MM.1S (cell line): Measurements from ENCODE around the gene ARHGEF26.

ENCODE experiments used
- DNase-seq: peaks from one replicate; pipeline ENCODE4 v3.0.0-alpha.2; 2015
- H2AFZ ChIP-seq: fragments of 300-600 bp; sonication (generic); 2 replicates; pipeline ENCODE4 v1.6.0; 2016; ENCODE audit warnings: antibody characterized with exemption, low read length
- H3F3A ChIP-seq: fragments of 300-600 bp; sonication (generic); 2 replicates; pipeline ENCODE4 v1.6.1; 2016; ENCODE audit warnings: mild to moderate bottlenecking, antibody characterized with exemption, low read length, moderate library complexity, mixed read lengths; ENCODE audit not compliant: insufficient read depth
- H3K27ac ChIP-seq: fragments of 300-600 bp; sonication (generic); 2 replicates; pipeline ENCODE4 v1.5.1; 2016; ENCODE audit warnings: mild to moderate bottlenecking, low read length
- H3K27me3 ChIP-seq: fragments of 300-600 bp; sonication (generic); replicated peaks from 2 replicates; pipeline ENCODE4 v1.6.0; 2016; ENCODE audit warnings: low read length; ENCODE audit not compliant: insufficient read depth
- H3K36me3 ChIP-seq: fragments of 300-600 bp; sonication (generic); replicated peaks from 2 replicates; pipeline ENCODE4 v1.6.1; 2016; ENCODE audit warnings: mild to moderate bottlenecking, low read length, mixed read lengths; ENCODE audit not compliant: insufficient read depth
- H3K4me1 ChIP-seq: fragments of 300-600 bp; sonication (generic); 2 replicates; pipeline ENCODE4 v1.6.1; 2016; ENCODE audit warnings: low read length, mixed read lengths
- H3K4me2 ChIP-seq: fragments of 300-600 bp; sonication (generic); 2 replicates; pipeline ENCODE4 v1.6.0; 2016; ENCODE audit warnings: low read depth, low read length
- H3K4me3 ChIP-seq: fragments of 300-600 bp; sonication (generic); 2 replicates; pipeline ENCODE4 v1.5.1; 2016; ENCODE audit warnings: low read length, mixed read lengths
- H3K79me2 ChIP-seq: fragments of 300-600 bp; sonication (generic); 2 replicates; pipeline ENCODE4 v1.6.1; 2016; ENCODE audit warnings: mixed run types, low read length, mixed read lengths
- H3K9ac ChIP-seq: fragments of 300-600 bp; sonication (generic); 2 replicates; pipeline ENCODE4 v1.6.1; 2016; ENCODE audit warnings: low read length, mixed read lengths
- H3K9me2 ChIP-seq: fragments of 300-600 bp; sonication (generic); replicated peaks from 2 replicates; pipeline ENCODE4 v1.6.1; 2016; ENCODE audit warnings: mild to moderate bottlenecking, low read length, mixed read lengths; ENCODE audit not compliant: insufficient read depth
- H3K9me3 ChIP-seq: fragments of 300-600 bp; sonication (generic); replicated peaks from 2 replicates; pipeline ENCODE4 v1.6.1; 2016; ENCODE audit warnings: mild to moderate bottlenecking, low read length, mixed read lengths; ENCODE audit not compliant: insufficient read depth
- H4K20me1 ChIP-seq: fragments of 300-600 bp; sonication (generic); 2 replicates; pipeline ENCODE4 v1.6.1; 2016; ENCODE audit warnings: mild to moderate bottlenecking, low read length, moderate library complexity, mixed read lengths; ENCODE audit not compliant: insufficient read depth
- EZH2 ChIP-seq: fragments of 300-600 bp; sonication (generic); optimal IDR thresholded peaks from 2 replicates; pipeline ENCODE3; 2017; ENCODE audit warnings: low read depth, mild to moderate bottlenecking, antibody characterized with exemption, low read length, mixed read lengths
- EZH2phosphoT487 ChIP-seq: fragments of 300-600 bp; sonication (generic); IDR thresholded peaks from 2 replicates; pipeline ENCODE4 v1.6.1; 2018; ENCODE audit warnings: antibody characterized with exemption, low read length
- TF ChIP-seq, protein P1 (sequence below): fragments of 300-600 bp; sonication (generic); IDR thresholded peaks from 2 replicates; pipeline ENCODE4 v1.5.1; 2016; ENCODE audit warnings: antibody characterized with exemption, low read length, mixed read lengths

The ARHGEF26 gene

DNA sequence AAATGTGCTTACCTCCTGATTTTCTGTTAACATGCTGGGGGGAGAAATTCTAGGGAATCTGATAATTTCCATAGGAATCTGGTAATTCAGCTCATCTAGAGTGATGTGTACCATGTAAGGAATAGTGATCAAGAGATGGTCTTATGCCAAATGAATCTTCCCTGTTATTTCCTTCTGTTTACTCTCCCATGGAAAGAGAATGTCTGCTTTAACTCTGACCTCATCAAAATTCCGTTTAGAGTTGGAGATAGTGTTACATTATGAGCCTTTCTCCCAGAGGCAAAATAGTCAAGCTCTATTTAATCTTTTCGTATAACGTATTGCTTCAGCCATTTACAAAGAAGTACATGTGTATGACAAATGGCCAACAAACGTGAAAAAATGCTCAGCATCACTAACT is 76.6 kb downstream of the ARHGEF26 start:
- no peaks in the 10 kb centered on the region for H3K79me2 ChIP-seq
- no peak overlapping the region for H3K27ac ChIP-seq
- no peak overlapping the region for H3K4me2 ChIP-seq
- H3F3A ChIP-seq, result no peaks in the 10 kb centered on the region
- H4K20me1 ChIP-seq, result no peaks in the 10 kb centered on the region
- no peak overlapping the region for H3K9ac ChIP-seq
- no peaks in the 10 kb centered on the region for H3K9me2 ChIP-seq
- TF ChIP-seq, protein P1, sequence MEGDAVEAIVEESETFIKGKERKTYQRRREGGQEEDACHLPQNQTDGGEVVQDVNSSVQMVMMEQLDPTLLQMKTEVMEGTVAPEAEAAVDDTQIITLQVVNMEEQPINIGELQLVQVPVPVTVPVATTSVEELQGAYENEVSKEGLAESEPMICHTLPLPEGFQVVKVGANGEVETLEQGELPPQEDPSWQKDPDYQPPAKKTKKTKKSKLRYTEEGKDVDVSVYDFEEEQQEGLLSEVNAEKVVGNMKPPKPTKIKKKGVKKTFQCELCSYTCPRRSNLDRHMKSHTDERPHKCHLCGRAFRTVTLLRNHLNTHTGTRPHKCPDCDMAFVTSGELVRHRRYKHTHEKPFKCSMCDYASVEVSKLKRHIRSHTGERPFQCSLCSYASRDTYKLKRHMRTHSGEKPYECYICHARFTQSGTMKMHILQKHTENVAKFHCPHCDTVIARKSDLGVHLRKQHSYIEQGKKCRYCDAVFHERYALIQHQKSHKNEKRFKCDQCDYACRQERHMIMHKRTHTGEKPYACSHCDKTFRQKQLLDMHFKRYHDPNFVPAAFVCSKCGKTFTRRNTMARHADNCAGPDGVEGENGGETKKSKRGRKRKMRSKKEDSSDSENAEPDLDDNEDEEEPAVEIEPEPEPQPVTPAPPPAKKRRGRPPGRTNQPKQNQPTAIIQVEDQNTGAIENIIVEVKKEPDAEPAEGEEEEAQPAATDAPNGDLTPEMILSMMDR, result no peak
- TF ChIP-seq EZH2phosphoT487, result no peak
- no peak for TF ChIP-seq EZH2
- H3K27me3 ChIP-seq, result no peaks in the 10 kb centered on the region
- H3K9me3 ChIP-seq, result no peaks in the 10 kb centered on the region
- H3K4me3 ChIP-seq, result no peak overlapping the region
- no peaks in the 10 kb centered on the region for H3K4me1 ChIP-seq
- no peak for DNase-seq
- H3K36me3 ChIP-seq, result no peaks in the 10 kb centered on the region
- H2AFZ ChIP-seq, result no peak overlapping the region

DNA sequence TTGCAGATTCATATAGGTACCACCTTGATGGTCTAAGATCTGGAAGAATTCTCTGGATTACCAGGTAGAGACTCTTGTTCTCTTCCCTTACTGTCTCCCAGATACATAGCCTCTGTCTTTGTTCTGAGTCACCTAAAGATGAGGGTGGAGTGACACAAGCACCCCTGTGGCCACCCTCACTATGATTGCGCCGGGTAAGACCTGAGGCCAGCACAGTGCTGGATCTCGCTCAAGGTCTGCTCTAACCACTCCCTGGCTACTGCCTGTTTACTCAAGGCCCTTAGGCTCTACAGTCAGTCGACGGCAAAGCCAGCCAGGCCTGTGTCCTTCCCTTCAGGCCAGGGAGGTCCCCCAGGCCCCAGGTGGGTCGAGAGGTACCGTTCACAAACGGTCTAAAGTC is 88.3 kb downstream of the ARHGEF26 start:
- TF ChIP-seq, protein P1, result no peak
- no peak for TF ChIP-seq EZH2phosphoT487
- no peak for TF ChIP-seq EZH2
- Histone ChIP-seq H3K79me2 (no peaks in the 10 kb centered on the region), H3K27ac (no peak overlapping the region), H3K27me3 (no peaks in the 10 kb centered on the region), H3K4me3 (no peak overlapping the region), H3K9me3 (no peaks in the 10 kb centered on the region), H3K4me1 (no peaks in the 10 kb centered on the region), H3K36me3 (no peaks in the 10 kb centered on the region), H3K9ac (no peak overlapping the region), H4K20me1 (no peaks in the 10 kb centered on the region), H2AFZ (no peak overlapping the region), H3K4me2 (no peak overlapping the region), H3K9me2 (no peaks in the 10 kb centered on the region), H3F3A (no peaks in the 10 kb centered on the region)
- DNase-seq, result no peak

DNA sequence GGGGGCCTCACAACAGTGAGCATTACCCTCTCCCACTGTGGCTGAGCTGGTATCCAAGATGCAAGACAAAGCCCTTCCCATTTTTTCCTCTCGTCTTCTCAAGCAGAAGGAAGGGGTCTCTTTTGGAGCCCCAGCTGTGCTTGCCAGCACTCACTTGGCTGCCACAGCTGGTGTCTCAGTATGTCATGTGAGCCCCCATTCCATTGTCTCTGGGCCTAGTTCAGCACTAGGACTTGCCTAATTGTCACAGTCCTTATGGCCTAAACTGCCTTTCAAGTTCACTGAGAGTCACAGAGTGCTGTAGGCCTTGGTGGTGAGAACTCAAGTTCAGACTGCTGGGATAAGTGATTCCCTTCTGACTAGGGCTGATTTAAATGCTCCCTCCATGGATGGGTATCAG is 89.8 kb downstream of the ARHGEF26 start:
- Histone ChIP-seq H3K4me3 (no peak overlapping the region), H3K4me2 (no peak overlapping the region), H4K20me1 (no peaks in the 10 kb centered on the region), H3K27ac (no peak overlapping the region), H2AFZ (no peak overlapping the region), H3K9me3 (no peaks in the 10 kb centered on the region), H3K27me3 (no peaks in the 10 kb centered on the region), H3F3A (no peaks in the 10 kb centered on the region), H3K9me2 (no peaks in the 10 kb centered on the region), H3K4me1 (no peaks in the 10 kb centered on the region), H3K36me3 (no peaks in the 10 kb centered on the region), H3K9ac (no peak overlapping the region), H3K79me2 (no peaks in the 10 kb centered on the region)
- TF ChIP-seq EZH2 (no peak), EZH2phosphoT487 (no peak)
- TF ChIP-seq, protein P1, result no peak
- DNase-seq, result no peak
